ENCODE data around the gene HYI.
"Not testable (repeated sequence)": the region's sequence is repeated elsewhere in the genome, so short reads cannot be mapped to it uniquely, and the experiment has no call there.

The HYI gene

DNA sequence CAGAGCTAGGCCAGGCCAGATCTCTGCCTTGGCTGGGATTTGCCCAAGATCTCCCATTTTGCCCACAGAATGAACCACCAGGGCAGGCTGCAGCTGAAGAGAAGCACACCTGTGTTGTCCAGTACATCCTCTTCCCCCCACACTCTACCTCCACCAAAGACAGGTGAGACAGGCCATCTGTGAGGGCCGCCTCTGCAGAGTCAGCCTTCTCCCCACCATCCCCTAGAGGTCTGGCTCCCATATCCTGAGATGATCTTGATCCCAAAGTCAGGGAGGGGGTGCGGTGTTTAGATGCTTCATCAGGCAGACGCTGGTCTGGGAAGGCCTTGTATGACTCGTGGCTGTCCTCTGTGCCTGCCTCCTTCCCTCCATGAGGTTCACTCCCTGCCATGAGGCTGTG is 28.7 kb downstream of the HYI start:
- DNase-seq: no peak

DNA sequence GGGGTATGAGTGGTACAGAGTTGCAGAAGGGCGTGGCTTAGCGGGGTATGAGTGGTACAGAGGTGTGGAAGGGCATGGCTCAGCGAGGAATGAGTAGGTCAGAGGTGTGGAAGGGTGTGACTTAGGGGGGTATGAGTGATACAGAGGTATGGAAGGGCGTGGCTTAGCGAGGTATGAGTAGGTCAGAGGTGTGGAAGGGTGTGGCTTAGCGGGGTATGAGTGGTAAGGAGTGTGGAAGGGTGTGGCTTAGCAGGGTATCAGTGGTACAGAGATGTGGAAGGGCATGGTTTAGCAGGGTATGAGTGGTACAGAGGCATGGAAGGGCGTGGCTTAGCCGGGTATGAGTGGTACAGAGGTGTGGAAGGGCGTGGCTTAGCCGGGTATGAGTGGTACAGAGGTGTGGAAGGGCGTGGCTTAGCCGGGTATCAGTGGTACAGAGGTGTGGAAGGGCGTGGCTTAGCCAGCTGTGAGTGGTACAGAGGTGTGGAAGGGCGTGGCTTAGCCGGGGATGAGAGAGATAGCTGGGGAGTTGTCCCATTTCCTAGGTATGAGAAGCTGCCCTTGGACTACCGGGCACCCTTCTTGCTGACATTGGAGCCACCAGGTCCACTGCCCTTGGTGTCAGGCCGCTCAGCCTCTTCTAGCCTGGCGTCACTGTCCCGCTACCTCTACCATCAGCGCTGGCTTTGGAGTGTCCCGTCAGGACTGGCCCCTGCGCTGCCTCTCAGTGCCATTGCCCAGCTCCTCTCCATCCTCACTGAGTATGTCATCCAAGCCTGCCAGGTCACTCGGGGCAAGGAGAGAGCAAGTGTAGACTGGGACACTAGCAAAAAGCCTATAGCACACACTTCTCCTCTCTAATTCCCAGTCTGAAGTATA is 29.8 kb downstream of the HYI start:
- DNase-seq: no peak

DNA sequence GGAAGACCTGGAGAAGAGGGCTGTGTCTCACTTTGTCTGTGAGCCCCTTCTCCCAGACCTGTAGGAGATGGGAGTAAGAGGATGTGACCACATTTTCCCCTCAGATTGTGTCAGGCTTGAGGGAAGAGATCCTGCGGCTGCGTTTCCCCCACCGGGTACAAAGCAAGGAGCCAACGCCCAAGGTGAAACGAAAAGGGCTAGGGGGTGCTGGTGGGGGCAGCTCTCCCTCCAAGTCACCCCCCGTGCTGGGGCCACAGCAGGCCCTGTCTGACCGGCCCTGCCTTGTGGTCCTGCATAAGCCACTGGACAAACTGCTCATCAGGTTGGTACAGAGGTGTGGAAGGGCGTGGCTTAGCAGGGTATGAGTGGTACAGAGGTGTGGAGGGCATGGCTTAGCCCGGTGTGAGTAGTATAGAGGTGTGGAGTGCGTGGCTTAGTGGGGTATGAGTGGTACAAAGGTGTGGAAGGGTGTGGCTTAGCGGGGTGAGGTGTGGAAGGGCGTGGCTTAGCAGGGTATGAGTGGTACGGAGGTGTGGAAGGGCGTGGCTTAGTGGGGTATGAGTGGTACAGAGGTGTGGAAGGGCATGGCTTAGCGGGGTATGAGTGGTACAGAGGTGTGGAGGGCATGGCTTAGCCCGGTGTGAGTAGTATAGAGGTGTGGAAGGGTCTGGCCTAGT is 30.6 kb downstream of the HYI start:
- DNase-seq: no peak

DNA sequence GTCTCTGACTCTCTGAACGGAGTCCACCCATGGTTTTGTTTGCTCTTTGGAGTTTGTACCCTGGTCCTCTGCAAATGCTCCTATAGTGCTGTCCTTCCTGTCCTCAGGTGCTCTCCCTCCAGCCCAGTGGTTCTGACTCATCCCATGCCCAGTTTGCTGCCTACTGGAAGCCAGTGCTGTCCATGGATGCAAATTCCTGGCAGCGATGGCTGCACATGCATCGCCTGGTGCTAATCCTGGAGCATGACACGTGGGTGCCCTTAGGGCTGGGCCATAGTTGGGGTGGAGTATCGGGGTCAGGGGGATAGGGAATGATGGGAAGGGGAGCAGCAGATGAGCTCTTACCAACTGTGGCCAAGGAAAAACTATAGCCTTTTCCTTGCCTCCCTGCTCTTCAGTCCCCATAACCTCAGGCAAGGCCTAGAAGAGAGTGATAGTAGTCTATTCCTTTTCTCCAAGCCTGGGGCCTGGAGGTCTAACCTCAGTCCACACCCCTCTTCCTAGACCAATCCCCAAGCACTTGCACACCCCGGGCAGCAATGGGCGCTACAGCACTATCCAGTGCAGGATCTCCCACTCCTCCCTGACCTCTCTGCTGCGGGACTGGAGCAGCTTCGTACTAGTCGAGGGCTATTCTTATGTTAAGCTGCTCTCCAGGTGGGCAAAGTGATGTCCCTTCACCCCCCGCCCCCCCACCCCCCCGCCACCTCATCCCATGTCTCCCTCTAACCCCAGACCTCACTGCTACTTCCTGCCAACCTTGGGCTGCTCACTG is 31.6 kb downstream of the HYI start:
- DNase-seq: no peak

DNA sequence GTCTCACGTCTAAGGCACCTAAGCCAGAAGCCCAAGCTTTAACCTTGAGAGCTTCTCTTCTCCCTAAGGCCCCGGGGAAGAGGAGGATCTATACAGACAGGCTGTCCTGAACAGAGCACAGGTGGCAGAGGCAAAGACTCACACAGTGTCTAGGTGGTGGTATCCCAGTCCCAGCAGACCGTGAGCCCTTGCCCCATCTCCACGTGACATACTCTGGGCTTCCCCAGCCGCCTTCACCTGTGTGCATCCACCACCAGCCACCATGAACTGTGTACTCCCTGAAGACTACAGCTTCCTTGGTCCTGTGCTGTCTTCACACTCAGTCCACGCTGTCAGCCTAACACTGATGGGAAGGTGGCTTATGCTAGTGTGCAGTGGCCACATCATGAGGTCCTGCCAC is 32.3 kb downstream of the HYI start:
- no peak for DNase-seq

DNA sequence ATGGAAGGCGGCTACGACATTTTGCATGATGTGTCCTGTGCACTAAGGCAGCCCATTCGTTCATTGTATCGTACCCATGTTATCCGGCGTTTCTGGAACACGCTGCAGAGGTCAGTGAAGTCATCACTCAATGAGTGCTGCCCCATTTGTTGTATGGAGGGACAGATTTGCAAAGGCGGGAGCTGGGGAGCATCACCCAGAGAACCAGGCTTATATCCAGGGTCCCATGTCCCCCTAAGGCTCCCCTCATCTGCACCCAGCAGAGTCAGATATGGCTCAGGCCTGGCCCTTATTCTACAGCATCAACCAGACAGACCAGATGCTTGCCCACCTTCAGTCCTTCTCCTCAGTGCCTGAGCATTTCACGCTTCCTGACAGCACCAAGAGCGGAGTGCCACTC is 32.9 kb downstream of the HYI start:
- DNase-seq: no peak

DNA sequence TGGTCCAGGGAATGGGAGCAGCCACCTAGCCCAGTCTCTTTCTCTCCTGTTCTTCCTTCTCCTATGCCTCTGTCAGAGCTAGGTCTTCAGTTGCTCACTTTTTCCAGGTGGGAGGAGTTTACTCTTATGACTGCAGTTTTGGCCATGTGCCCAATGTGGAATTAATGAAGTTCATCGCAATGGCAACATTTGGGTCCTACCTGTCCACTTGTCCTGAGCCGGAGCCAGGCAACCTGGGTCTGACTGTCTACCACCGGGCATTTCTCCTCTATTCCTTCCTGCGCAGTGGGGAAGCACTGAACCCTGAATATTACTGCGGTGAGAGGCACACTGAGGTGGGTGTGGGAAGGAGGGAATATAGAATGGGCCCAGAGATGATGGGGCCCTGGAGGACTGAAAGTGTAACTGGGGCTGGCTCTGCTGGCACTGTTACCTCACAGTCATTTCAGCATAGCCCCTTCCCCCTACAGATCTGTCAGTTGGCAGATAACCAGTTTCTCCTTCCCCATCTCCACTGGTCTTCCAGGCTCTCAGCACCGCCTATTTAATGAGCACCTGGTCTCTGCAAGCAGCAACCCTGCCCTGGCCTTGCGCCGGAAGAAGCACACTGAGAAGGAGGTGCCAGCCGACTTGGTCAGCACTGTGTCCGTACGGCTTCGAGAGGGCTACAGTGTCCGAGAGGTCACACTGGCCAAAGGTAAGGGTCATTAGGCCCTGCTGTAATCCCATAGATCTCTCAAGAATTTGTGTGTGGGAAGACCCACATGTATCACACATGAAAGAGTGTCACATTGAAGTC is 33.9 kb downstream of the HYI start:
- DNase-seq: no peak

DNA sequence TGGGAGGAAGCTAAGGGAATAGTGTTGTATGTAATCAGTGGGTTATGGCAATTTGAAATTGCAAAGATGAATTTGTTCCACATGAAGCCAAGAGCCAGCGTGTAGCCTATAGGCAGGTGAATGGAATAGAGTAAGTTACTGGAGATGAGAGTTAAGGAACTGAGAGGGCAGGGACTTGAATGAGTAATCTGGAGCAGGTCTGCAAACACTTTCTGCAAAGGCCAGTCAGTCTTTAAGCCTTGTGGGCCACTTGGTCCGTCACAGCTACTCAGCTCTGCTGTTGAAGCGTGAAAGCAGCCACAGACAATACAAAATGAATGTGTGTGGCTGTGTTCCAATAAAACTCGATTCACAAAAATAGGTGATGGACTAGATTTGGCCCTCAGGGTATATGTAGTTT is 34.9 kb downstream of the HYI start:
- DNase-seq: no peak

DNA sequence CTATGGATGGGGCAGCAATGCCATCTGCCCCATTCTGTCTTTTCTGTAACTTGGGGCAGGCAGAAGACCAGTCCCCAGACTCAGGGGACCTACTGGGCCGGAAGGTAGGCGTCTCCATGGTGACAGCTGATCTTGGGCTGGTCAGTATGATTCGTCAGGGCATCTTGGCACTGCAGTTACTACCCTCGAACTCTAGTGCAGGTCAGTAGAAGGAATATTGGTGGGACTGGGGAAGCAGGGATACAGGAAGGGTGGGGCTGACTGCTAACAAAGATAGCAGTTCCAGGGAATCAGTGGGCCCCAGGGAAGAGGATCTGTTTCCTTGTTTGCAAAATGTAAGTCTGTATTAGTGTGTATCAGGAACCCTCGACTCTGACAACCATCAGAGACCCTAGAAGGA is 37.8 kb downstream of the HYI start:
- DNase-seq: no peak

DNA sequence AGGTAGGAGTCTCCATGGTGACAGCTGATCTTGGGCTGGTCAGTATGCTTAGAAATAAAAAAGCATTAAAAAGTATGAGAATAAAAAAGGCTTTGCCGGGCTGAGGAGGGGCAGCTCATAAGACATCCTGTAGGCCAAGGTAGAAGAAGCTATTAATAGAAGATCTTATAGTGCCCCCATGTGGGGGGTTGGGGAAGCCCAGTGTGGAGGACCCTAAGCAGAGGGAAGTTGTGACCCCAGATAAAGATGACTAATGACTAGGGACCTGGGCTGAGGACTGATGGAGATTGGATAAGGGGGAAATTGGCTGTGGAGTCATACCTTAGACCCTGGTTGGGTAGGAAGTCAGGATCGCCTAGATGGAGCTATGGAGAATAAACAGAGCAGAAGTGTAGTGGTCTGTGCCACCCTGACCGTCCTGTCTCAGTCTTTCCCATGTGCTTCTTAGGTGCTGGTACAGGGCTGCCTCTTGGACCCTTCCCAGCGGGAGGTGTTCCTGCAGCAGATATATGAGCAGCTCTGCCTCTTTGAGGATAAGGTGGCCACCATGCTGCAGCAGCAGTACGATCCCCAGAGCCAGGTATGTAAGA is 39.0 kb downstream of the HYI start:
- no peak for DNase-seq

DNA sequence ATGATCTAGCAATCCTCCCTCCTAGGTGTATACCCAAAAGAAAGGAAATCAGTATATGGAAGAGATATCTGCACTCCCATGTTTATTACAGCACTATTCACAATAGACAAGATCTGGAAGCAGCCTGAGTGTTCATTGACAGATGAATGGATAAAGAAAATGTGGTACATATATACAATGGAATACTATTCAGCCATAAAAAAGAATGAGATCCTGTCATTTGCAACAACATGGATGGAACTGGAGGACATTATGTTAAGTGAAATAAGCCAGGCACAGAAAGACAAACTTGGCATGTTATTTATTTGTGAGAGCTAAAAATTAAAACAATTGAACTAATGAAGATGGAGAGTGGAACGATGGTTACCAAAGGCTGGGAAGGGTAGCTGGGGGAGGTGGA is 40.3 kb downstream of the HYI start:
- not testable (repeated sequence) for DNase-seq

DNA sequence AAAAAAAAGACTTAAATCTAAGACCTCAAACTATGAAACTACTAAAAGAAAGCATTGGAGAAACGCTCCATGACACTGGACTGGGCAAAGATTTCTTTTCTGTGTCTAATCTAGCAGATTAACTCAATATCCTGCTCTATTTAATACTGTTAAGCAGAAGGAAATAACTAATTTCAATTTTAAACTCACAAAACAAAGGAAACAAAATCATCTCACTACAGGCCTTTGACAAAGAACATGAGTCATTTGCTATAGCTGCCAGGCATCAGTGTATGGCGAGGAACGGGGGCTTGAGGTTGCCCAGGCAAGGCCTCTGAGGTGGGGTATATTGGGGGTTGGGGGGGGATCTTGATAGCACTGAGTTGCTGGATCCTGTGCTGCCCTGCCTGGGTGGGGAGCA is 43.2 kb downstream of the HYI start:
- no peak for DNase-seq

DNA sequence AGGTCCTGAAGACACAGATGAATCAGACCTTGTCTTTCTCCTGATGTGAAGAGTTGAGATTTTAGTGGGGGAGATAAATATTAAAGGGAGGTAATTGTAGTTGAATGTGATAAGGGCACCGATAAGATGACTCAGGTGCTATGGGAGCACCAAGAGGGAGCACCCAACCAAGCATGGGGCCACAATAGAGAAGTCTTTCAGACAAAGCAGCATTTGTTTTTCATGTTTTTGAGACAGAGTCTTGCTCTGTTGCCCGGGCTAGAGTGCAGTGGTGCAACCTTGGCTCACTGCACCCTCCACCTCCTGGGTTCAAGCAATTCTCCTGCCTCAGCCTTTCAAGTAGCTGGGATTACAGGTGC is 47.9 kb downstream of the HYI start:
- no peak for DNase-seq

DNA sequence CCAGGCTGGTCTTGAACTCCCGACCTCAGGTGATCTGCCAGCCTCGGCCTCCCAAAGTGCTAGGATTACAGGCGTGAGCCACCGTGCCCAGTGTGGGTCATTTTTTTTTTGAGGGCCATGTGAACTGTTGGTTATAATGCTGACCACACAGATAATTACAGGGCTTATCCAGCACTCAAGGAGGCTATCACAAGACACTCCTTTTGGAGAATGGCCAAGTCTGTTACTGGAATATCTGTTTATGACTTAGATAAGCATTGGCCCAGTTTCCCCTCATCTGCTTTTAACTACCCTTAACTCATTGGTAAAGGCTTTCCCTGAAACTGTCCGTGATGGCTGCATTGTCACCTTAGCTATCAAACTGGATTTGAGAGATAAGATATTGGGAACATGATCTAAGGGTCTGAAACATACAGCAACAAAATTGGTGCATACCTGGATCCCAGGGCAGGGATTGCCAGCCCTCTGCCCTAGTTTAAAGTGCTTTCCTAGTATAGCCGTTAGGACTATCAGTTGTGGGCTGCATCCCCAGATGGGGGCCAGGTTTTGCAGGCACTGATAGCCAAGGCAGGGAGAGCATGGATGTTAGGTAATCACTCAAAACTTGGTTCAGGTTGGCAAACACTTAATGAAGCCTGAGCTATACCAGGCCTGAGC is 48.4 kb downstream of the HYI start:
- no peak for DNase-seq

DNA sequence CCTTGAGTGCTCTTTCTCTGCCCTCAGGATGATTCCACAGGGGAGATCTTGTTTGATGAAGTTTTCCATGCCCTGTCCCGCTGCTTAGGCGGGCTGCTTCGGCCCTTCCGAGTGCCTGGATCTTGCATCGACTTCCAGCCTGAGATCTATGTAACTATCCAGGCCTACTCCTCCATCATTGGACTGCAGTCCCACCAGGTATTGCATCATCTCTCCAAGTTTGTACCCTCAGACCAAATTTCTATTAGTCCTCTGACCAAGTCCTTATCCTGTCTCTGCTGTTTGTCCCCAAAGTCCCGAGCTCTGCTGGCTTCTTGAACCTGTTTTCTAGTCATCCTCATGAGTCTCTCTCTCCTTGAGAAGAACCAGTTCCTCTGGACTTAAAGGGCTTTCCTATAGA is 49.4 kb downstream of the HYI start:
- no peak for DNase-seq

DNA sequence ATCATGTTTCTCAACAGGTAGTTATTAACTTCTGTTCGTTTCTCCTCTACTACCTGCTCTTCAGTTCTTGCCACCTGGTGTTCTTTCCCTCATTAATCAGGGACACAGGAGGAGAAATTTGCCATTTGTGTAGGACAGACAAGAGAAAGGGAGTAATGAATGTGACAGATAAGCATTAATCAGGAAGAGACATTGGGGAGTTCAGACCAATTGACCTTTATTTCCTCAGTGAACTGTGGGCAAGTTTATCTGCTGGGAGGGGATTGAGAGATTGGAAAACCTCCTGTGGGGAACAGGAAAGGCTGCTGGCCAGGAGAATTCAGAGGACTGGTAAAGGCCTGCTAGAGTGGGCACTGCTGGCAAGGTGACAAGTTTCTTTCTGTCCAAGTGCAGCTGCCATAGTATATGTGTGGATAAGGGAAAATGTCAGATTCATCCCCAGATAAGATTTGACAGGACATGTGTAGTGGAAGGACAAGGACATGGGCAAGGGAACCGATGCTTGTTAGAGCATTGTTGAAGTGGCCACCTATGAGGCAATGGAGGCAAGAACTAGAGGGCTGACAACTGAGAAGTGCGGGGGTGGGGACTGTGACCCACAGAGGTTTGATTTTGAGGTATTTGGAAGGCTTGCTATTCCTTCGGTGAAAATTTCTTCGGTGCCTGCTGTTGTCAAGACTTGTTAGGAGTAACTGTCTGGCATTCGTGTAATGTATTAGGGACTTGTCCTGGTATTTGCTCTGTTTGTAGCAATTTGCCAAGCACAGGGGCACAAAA is 51.5 kb downstream of the HYI start:
- DNase-seq: no peak

Measured in NCI-H1417 treated with DMSO at 0.1 percent for 48 hours (cell line).